Activated naive CD4-positive, alpha-beta T cell treated with anti-CD3 and anti-CD28 coated beads for 36 hours (primary cell): ENCODE data around the gene TCF7. TPM values are rescaled to one million over a fixed set of nuclear protein-coding genes. Genes with fewer than 3 reads are reported as not detected.

Experiments used
- CTCF ChIA-PET: fragments of 350-600 bp; sonication (Branson Sonifier 250); formaldehyde crosslinking; loops from one replicate; lab custom pipeline; 2021; ENCODE audit warnings: antibody characterized with exemption; lab: Charles Lee
- DNase-seq: peaks from one replicate; pipeline ENCODE4 v3.0.0-alpha.2; 2020
- H3K27ac Mint-ChIP-seq: one replicate; pipeline ENCODE4 v1.8.0; 2021; ENCODE audit warnings: mild to moderate bottlenecking, mixed read lengths
- H3K27me3 Mint-ChIP-seq: one replicate; pipeline ENCODE4 v1.8.0; 2021; ENCODE audit warnings: low read depth, mixed read lengths
- H3K36me3 Mint-ChIP-seq: one replicate; pipeline ENCODE4 v1.8.0; 2021; ENCODE audit warnings: low read depth, mixed read lengths
- H3K4me1 Mint-ChIP-seq: one replicate; pipeline ENCODE4 v1.8.0; 2021; ENCODE audit warnings: low read depth, mixed read lengths
- H3K4me3 Mint-ChIP-seq: one replicate; pipeline ENCODE4 v1.8.0; 2021; ENCODE audit warnings: mild to moderate bottlenecking, moderate library complexity, mixed read lengths
- H3K9me3 Mint-ChIP-seq: one replicate; pipeline ENCODE4 v1.8.0; 2021; ENCODE audit warnings: mixed read lengths
- intact Hi-C: fragments of 100-400 bp; cut with micrococcal nuclease; formaldehyde crosslinking; loops from one replicate; pipeline ENCODE4 v1.15.1; 2023
- total RNA-seq, 2 experiments: library from RNA; stranded (reverse); gene quantifications; one replicate each; pipeline ENCODE4 v1.2.3, GENCODE V29; 2021

Gene TCF7
- total RNA-seq, 2 experiments from 2014 or later, result 87.9 to 92.3 TPM

DNA sequence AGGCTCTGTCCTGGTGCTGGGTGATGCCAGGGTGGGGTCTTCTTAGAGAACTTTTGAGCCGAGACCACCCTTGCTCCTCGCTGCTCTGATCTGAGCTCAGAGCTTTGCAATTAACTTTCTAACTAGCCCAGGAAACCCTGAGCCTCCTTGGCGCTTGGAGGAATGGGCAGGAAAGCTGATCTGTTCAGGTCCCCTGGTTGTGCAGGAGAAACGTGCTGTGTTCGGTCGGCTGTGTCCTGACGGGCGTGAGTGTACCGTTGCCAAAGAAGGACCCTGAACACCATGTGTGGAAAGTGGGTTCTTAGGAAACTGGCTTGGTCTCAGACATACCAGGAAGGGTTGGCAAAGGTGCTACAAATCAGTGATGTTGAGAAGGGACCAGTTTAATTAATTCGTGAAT is 1.8 kb downstream of the TCF7 start:
- peaks cover 71% of the 10 kb centered on the region for H3K4me1 Mint-ChIP-seq
- peak overlapping the region; percentile 82 for H3K27ac Mint-ChIP-seq
- H3K27me3 Mint-ChIP-seq, result no peaks in the 10 kb centered on the region
- intact Hi-C loops, result loop anchor here (1.0 to 10.0 kb wide), 2 partner anchors 8 to 1691 kb away; no protein-coding TSS in a partner anchor
- DNase-seq, result no peak
- peak overlapping the region; percentile 77 for H3K4me3 Mint-ChIP-seq
- H3K36me3 Mint-ChIP-seq, result peaks cover 57% of the 10 kb centered on the region
- CTCF ChIA-PET, result interaction anchor here (1.3 to 22.6 kb wide), 3 partner anchors 9 to 75 kb away, joined by 6 to 437 read pairs (median 269); no protein-coding TSS in a partner anchor
- no peaks in the 10 kb centered on the region for H3K9me3 Mint-ChIP-seq

DNA sequence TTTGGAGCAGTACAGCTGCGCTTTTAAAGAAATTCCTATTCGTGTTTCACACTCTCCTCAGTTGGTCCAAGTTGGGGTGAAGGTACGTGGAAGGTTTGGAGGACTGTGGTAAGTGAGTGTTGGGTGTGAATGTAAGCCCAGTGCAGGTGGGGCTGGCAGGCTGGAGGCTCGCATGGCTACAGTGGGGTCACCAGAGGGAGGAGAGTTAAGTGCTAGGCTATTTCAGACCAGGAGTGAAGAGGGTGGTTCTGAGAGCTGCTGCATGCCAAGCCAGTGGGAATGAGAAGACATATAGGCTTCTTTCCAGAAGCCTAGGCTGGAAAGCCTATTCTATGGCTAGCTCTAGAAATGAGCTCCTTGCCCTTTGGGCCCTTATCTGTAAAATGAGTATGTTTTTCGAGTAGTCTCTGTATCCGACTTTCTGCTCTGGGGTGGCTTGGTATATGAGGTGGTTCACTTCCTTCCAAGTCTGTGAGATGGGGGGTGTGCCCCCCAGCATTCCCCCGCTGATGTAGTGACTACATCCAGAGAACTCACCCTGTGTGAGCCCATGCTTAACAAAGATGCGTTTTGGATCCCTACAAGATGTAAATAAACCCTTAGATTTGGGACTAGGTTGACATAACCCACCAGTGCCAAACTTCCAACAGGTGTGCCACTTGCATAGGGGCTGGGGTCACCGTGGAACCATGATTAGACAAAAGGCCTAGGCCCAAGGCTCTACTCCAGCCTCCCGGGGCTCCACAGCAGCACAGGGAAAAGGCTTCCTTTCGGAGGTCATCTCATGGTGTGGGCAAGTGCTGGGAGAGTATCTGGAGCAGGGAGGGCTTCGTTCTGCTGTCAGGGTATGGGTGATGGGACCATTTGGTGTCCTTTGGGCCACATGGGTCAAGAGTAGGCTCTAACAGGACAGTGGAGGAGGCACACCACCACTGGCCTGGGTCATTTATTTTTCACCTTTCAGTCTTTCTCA is 2.6 kb downstream of the TCF7 start:
- peak overlapping the region; percentile 82 for H3K27ac Mint-ChIP-seq
- peaks cover 63% of the 10 kb centered on the region for H3K36me3 Mint-ChIP-seq

DNA sequence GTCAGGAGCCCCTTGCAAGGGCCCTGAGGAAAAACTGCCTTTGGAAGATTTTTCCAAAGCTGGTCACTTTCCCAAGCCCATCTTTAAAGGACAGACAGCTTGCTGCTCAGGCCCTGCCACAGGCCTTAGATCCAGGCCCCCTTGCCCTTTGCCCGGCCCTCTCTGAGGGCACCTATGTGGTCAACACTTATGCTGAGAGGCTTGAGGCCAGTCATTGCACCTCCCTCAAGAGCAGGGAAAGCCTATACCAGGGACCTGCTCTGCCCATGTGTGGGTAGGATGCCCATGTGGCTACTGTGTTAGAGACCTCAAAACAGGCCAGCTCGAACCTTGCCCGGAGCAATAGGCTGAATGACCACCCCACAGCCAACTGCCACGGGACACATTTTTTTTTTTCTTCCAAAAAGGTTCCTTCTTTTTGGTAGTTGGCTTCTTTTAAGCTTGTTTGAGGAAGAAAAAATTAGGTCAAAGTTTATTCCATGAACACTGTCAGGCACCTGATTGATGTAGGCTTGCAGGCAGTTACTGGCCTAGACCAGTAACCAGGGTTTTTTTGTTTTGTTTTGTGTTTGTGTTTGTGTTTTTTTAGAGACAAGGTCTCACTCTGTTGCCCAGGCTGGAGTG is 3.8 kb downstream of the TCF7 start:
- peak overlapping the region; percentile 81 for H3K27ac Mint-ChIP-seq
- H3K4me1 Mint-ChIP-seq, result peaks cover 74% of the 10 kb centered on the region
- CTCF ChIA-PET, result interaction anchor here (0.6 to 22.6 kb wide), 9 partner anchors 7 to 105 kb away, joined by 3 to 437 read pairs (median 5); no protein-coding TSS in a partner anchor
- intact Hi-C loops, result loop anchor here (10.0 kb wide), 1 partner anchor 1694 kb away; no protein-coding TSS in a partner anchor
- no peaks in the 10 kb centered on the region for H3K9me3 Mint-ChIP-seq
- peak overlapping the region; percentile 77 for H3K4me3 Mint-ChIP-seq
- no peak for DNase-seq
- H3K36me3 Mint-ChIP-seq, result peaks cover 70% of the 10 kb centered on the region
- no peaks in the 10 kb centered on the region for H3K27me3 Mint-ChIP-seq

More for the DNA sequence above, 2.6 kb downstream of the TCF7 start:
- intact Hi-C loops, result loop anchor here (1.0 to 10.0 kb wide), 2 partner anchors 7 to 1692 kb away; no protein-coding TSS in a partner anchor
- DNase-seq, result peak; percentile 42
- Mint-ChIP-seq H3K9me3 (no peaks in the 10 kb centered on the region), H3K4me1 (peaks cover 71% of the 10 kb centered on the region), H3K4me3 (peak overlapping the region; percentile 77), H3K27me3 (no peaks in the 10 kb centered on the region)
- CTCF ChIA-PET, result interaction anchor here (1.3 to 22.6 kb wide), 6 partner anchors 8 to 76 kb away, joined by 5 to 437 read pairs (median 16); no protein-coding TSS in a partner anchor

DNA sequence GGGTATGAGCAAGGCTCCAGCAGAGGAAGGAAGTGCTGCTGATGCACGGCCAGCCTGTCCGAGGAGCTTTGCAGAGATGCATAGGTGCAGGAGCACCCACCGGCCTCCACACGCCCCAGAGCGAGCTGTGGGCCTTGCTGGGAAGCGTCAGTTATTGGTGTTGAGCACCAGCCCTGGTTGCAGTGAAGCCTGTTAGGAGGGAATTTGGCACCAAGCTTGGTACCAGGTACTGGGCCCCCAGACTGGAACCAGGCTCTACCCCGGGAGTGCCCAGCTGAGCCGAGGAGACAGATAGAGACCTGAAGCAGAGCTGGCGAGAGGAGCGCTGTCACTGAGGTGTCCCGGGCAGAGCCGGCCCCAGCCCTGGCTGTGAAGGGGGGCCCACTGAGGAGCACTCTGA is 5.2 kb downstream of the TCF7 start:
- H3K9me3 Mint-ChIP-seq, result no peaks in the 10 kb centered on the region
- no peak for DNase-seq
- H3K36me3 Mint-ChIP-seq, result peaks cover 70% of the 10 kb centered on the region
- CTCF ChIA-PET, result interaction anchor here (1.0 to 22.6 kb wide), 6 partner anchors 9 to 78 kb away, joined by 3 to 437 read pairs (median 16); no protein-coding TSS in a partner anchor
- H3K4me1 Mint-ChIP-seq, result peaks cover 84% of the 10 kb centered on the region
- H3K4me3 Mint-ChIP-seq, result peak overlapping the region; percentile 77
- intact Hi-C loops, result loop anchor here (1.0 to 10.0 kb wide), 2 partner anchors 8 to 1695 kb away; no protein-coding TSS in a partner anchor
- peak overlapping the region; percentile 86 for H3K27ac Mint-ChIP-seq
- H3K27me3 Mint-ChIP-seq, result no peaks in the 10 kb centered on the region

DNA sequence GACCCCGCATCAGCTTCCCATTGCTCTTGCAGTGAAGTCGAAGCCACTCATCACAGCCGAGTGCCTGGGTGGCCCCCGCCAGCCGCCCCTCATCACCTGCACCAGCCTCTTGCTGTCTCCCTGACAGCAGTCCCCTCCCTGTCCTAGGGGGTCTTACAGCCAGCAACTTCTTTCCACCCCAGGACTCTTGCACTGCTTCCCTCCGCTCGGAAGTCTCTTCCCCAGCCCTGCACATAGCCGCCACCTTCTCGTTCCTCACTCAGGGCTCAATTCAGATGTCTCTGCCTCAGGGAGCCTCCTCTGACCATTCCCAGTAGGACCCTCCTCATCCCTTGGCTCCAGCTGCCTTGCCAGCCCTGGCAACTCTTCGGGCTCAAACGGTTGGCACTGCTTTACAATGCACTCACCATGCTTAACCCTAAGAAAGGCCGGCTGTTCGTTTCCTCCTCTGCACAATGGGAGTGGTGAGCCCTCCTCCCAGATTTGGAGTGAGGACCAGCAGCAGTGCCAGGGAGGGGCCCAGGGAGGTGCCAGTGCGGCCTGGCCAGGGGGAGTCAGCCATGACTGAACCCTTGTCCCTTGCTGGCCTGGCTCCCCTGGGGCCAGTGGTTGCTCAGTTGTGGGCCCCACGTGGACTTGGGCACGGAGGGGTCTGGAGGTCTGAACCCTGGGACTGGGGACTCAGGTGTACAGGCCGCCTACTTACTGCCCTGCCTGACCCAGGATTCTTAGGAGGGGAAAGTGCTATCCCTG is 6.1 kb downstream of the TCF7 start:
- CTCF ChIA-PET, result interaction anchor here (1.3 to 22.6 kb wide), 5 partner anchors 17 to 79 kb away, joined by 5 to 437 read pairs (median 26); no protein-coding TSS in a partner anchor
- H3K9me3 Mint-ChIP-seq, result no peaks in the 10 kb centered on the region
- intact Hi-C loops, result no loop called here
- peak overlapping the region; percentile 86 for H3K27ac Mint-ChIP-seq
- H3K4me3 Mint-ChIP-seq, result peak overlapping the region; percentile 77
- no peaks in the 10 kb centered on the region for H3K27me3 Mint-ChIP-seq
- peaks cover 77% of the 10 kb centered on the region for H3K36me3 Mint-ChIP-seq
- H3K4me1 Mint-ChIP-seq, result peaks cover 92% of the 10 kb centered on the region
- no peak for DNase-seq

DNA sequence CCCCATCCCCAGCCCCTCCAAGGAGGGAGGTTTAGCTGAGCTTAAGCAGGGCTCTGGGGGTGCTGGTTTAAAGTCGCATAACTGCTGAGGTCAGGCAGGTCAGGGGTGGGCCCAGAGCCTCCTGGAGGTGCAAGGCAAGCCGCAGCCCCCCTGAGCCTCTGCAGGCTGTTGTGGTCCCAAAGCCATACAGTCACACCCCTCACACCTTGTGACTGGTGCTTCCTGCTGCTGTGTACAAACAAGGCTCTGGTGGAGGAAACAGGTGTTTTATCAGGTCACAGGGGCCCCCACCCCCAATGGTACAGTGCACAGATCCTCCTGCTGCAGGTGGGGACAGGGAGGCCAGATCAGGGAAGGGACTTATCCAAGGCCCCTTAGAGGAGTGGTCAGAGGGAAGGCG is 8.0 kb downstream of the TCF7 start:
- no peaks in the 10 kb centered on the region for H3K9me3 Mint-ChIP-seq
- peak; percentile 66 for DNase-seq
- intact Hi-C loops, result no loop called here
- H3K4me3 Mint-ChIP-seq, result peak overlapping the region; percentile 63
- H3K4me1 Mint-ChIP-seq, result peaks cover 100% of the 10 kb centered on the region
- H3K27ac Mint-ChIP-seq, result peak overlapping the region; percentile 90
- CTCF ChIA-PET, result interaction anchor here (1.0 to 22.6 kb wide), 5 partner anchors 9 to 87 kb away, joined by 3 to 437 read pairs (median 34); partner anchors contain the start of gene TCF7
- H3K27me3 Mint-ChIP-seq, result no peaks in the 10 kb centered on the region
- H3K36me3 Mint-ChIP-seq, result peaks cover 69% of the 10 kb centered on the region

DNA sequence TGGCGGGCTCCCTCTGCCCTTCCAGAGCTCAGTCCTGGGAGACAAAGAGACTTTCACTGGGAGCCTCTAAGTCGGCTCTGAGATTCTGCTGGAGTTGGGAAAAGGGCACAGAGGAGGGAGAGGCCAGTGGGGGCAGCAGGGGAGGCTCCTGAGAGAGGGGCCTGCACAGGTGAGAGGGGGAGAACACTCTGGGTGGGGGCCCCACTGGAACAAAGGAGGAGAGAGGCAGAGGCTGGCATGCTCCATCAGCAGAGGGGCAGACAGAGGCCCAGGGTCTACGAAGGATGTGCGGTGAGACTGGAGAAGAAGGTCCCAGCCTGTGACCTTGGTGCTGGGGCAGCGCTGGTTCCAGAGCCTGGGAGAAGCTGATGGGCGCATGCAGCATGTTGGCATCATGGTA is 8.9 kb downstream of the TCF7 start:
- Mint-ChIP-seq H3K4me3 (peak overlapping the region; percentile 63), H3K27ac (peak overlapping the region; percentile 90), H3K4me1 (peaks cover 100% of the 10 kb centered on the region), H3K9me3 (no peaks in the 10 kb centered on the region), H3K36me3 (peaks cover 70% of the 10 kb centered on the region), H3K27me3 (no peaks in the 10 kb centered on the region)
- DNase-seq, result no peak
- intact Hi-C loops, result no loop called here
- CTCF ChIA-PET, result interaction anchor here (4.8 to 22.6 kb wide), 3 partner anchors 10 to 82 kb away, joined by 34 to 437 read pairs (median 269); partner anchors contain the start of gene TCF7

- Mint-ChIP-seq H3K4me3 (peak overlapping the region; percentile 79), H3K27me3 (no peaks in the 10 kb centered on the region), H3K9me3 (no peaks in the 10 kb centered on the region), H3K4me1 (peaks cover 100% of the 10 kb centered on the region), H3K27ac (peak overlapping the region; percentile 90), H3K36me3 (peaks cover 70% of the 10 kb centered on the region)
- CTCF ChIA-PET, result interaction anchor here (1.3 to 22.6 kb wide), 5 partner anchors 8 to 83 kb away, joined by 3 to 437 read pairs (median 34); partner anchors contain the start of gene TCF7
- peak; percentile 76 for DNase-seq
- intact Hi-C loops, result loop anchor here (1.0 kb wide), 2 partner anchors 8 kb away; no protein-coding TSS in a partner anchor
Observed at GRCh38 chr5:134124289-134125038, 10.0 kb downstream of the TCF7 start.

DNA sequence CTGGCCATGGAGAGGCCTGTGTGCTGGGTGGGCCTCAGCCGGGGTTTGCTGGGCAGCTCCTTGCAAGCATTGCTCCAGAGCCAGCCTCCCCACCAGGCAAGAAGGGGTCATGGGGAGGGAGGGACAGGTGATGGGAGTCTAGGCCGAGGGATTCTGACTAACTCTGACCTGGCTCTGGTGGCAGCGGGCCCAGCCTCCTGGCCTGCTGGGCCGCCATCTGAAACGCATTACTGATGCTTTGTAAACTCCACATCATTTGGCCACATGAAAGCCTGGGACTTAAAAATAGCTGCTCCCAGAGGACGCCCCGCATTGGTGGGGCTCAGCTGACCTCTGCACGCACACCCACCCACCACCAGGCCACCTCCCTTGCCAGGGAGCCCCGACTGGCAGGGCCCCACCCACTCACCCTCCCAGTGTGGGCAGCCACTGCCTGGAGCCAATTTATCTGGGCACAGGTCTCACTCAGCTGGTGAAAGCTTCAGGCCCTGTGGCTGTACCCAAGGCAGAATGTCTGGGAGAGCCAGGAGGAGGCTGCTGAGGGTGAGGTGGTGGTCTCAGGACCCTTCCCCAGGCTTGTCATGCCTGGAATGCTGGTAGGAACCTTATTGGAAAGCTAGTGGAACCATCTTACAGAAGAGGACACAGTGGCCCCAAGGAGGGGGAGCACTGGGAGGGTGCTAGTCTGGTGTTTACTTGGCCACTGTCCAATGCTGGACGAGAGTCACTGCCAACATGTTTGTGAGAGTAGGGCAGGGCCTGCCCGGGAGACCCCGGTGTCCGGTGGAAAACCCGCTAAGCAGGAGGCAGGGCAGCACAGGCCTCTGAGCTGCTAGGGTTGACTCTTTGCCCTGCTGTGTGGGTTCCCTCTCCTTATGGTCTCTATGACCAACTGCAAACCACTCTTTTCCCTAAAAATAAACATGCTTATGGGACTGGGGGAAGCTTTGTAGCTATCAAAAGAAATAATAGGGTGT is 10.8 kb downstream of the TCF7 start:
- peaks cover 100% of the 10 kb centered on the region for H3K4me1 Mint-ChIP-seq
- H3K27ac Mint-ChIP-seq, result peak overlapping the region; percentile 90
- peaks cover 68% of the 10 kb centered on the region for H3K36me3 Mint-ChIP-seq
- H3K9me3 Mint-ChIP-seq, result no peaks in the 10 kb centered on the region
- H3K27me3 Mint-ChIP-seq, result no peaks in the 10 kb centered on the region
- DNase-seq, result no peak
- peak overlapping the region; percentile 79 for H3K4me3 Mint-ChIP-seq
- intact Hi-C loops, result no loop called here
- CTCF ChIA-PET, result interaction anchor here (1.3 to 22.6 kb wide), 5 partner anchors 9 to 84 kb away, joined by 3 to 437 read pairs (median 34); partner anchors contain the start of gene TCF7
